22Rv1 (cell line): Measurements from ENCODE around the gene NAA50.

Experiments used
- CTCF ChIP-seq: fragments of 450-650 bp; IDR thresholded peaks from 2 replicates; pipeline ENCODE4 v1.5.1; 2017; ENCODE audit warnings: mild to moderate bottlenecking
- ZFX ChIP-seq: fragments of 450-650 bp; IDR thresholded peaks from 2 replicates; pipeline ENCODE4 v1.6.1; 2017; ENCODE audit warnings: antibody characterized with exemption, borderline replicate concordance

- TF ChIP-seq CTCF (no peak; the same call in 1 of the 2 replicates), ZFX (no peak)
Observed at GRCh38 chr3:113745756-113746547, at the start of gene NAA50.
